IMR-90 (cell line): ENCODE results near the gene RPL10A. TPM values are rescaled to one million over a fixed set of nuclear protein-coding genes. Genes with fewer than 3 reads are reported as not detected.
A peak's percentile ranks its signal among the peaks of the same experiment; 100 is the strongest.

Experiments used
- ATAC-seq: fragments of 200-7000 bp; cut with Tn5 transposase; 2 replicates; pipeline ENCODE4 v1.9.1; 2020; ENCODE audit warnings: low read depth, mild to moderate bottlenecking, moderate library complexity
- BruUV-seq: library from RNA; stranded (reverse); fragments of 400-500 nt; replicated peaks from 2 replicates; lab custom pipeline; 2021; lab: Mats Ljungman, UMichigan
- CTCF ChIA-PET: fragments of 300-600 bp; formaldehyde crosslinking; extraction: SDS; loops from one replicate; lab custom pipeline; 2021; ENCODE audit warnings: antibody characterized with exemption; lab: Yijun Ruan, JAX
- POLR2A ChIA-PET: fragments of 300-600 bp; sonication (Branson Sonifier 250); formaldehyde crosslinking; loops from one replicate; lab custom pipeline; 2022; ENCODE audit warnings: antibody characterized with exemption; ENCODE audit not compliant: unreplicated experiment; lab: Charles Lee
- DNase-seq: peaks from one replicate; pipeline ENCODE4 v3.0.0; 2013
- H2AFZ ChIP-seq: replicated peaks from 2 replicates; pipeline ENCODE3; 2013; ENCODE audit warnings: low read length, mild to moderate bottlenecking; ENCODE audit not compliant: poor library complexity
- H2AK5ac ChIP-seq: 2 replicates; pipeline ENCODE4 v1.6.1; 2013; ENCODE audit warnings: low read depth, low read length, inconsistent platforms
- H2AK9ac ChIP-seq: replicated peaks from 2 replicates; pipeline ENCODE3; 2013; ENCODE audit warnings: mild to moderate bottlenecking, low read depth, low read length, moderate library complexity; ENCODE audit not compliant: poor library complexity
- H2BK120ac ChIP-seq: 2 replicates; pipeline ENCODE4 v1.6.1; 2013; ENCODE audit warnings: low read depth, low read length, inconsistent platforms
- H2BK15ac ChIP-seq: 3 replicates; pipeline ENCODE4 v1.6.1; 2013; ENCODE audit warnings: low read depth, low read length, inconsistent platforms
- H2BK20ac ChIP-seq: 2 replicates; pipeline ENCODE4 v1.6.1; 2013; ENCODE audit warnings: low read depth, mild to moderate bottlenecking, inconsistent platforms, low read length, moderate library complexity
- H2BK5ac ChIP-seq: 2 replicates; pipeline ENCODE4 v1.6.1; 2013; ENCODE audit warnings: mild to moderate bottlenecking, low read depth, low read length, inconsistent platforms; ENCODE audit not compliant: poor library complexity, severe bottlenecking
- H3K14ac ChIP-seq: replicated peaks from 2 replicates; pipeline ENCODE4 v1.6.1; 2013; ENCODE audit warnings: low read depth, low read length, inconsistent platforms
- H3K18ac ChIP-seq: 2 replicates; pipeline ENCODE4 v1.6.1; 2013; ENCODE audit warnings: low read depth, low read length, control low read depth
- H3K23ac ChIP-seq: 2 replicates; pipeline ENCODE4 v1.6.1; 2013; ENCODE audit warnings: low read depth, low read length, inconsistent platforms
- H3K27ac ChIP-seq: 2 replicates; pipeline ENCODE4 v1.5.1; 2013; ENCODE audit warnings: mild to moderate bottlenecking, control low read depth, low read length; ENCODE audit not compliant: insufficient read depth
- H3K27me3 ChIP-seq: 2 replicates; pipeline ENCODE4 v1.6.1; 2013; ENCODE audit warnings: low read length; ENCODE audit not compliant: control insufficient read depth, insufficient read depth
- H3K36me3 ChIP-seq: 2 replicates; pipeline ENCODE4 v1.6.1; 2013; ENCODE audit warnings: low read length, mixed read lengths; ENCODE audit not compliant: control insufficient read depth, insufficient read depth
- H3K4ac ChIP-seq: 2 replicates; pipeline ENCODE4 v1.6.1; 2013; ENCODE audit warnings: low read depth, low read length, inconsistent platforms
- H3K4me1 ChIP-seq: 2 replicates; pipeline ENCODE4 v1.6.1; 2013; ENCODE audit warnings: low read length, mixed read lengths; ENCODE audit not compliant: control insufficient read depth, insufficient read depth
- H3K4me2 ChIP-seq: 2 replicates; pipeline ENCODE4 v1.6.1; 2013; ENCODE audit warnings: low read depth, mild to moderate bottlenecking, control low read depth, low read length, moderate library complexity
- H3K4me3 ChIP-seq: 2 replicates; pipeline ENCODE4 v1.5.1; 2013; ENCODE audit warnings: low read depth, mild to moderate bottlenecking, control low read depth, low read length, moderate library complexity; ENCODE audit not compliant: insufficient read depth
- H3K56ac ChIP-seq: 2 replicates; pipeline ENCODE4 v1.6.1; 2013; ENCODE audit warnings: low read length, inconsistent platforms; ENCODE audit not compliant: insufficient read depth; ENCODE audit errors: extremely low read depth
- H3K79me1 ChIP-seq, 2 experiments: 2 replicates each; pipeline ENCODE4 v1.6.1; 2013; ENCODE audit warnings: low read length in 2 of 2, inconsistent platforms in 1 of 2, low read depth in 1 of 2
- H3K9ac ChIP-seq: 2 replicates; pipeline ENCODE4 v1.6.1; 2013; ENCODE audit warnings: low read depth, low read length, control low read depth
- H3K9me1 ChIP-seq: 2 replicates; pipeline ENCODE4 v1.6.1; 2013; ENCODE audit warnings: low read length, inconsistent platforms; ENCODE audit not compliant: insufficient read depth
- H3K9me3 ChIP-seq: 2 replicates; pipeline ENCODE4 v1.6.1; 2013; ENCODE audit warnings: low read length; ENCODE audit not compliant: control insufficient read depth, insufficient read depth
- H4K20me1 ChIP-seq: 2 replicates; pipeline ENCODE4 v1.6.1; 2013; ENCODE audit warnings: low read length, inconsistent platforms; ENCODE audit not compliant: insufficient read depth
- H4K5ac ChIP-seq: 2 replicates; pipeline ENCODE4 v1.6.1; 2013; ENCODE audit warnings: mild to moderate bottlenecking, low read depth, low read length, control low read depth
- H4K8ac ChIP-seq, 2 experiments: 2 replicates each; pipeline ENCODE4 v1.6.1; 2013; ENCODE audit warnings: low read depth in 2 of 2, low read length in 2 of 2, control low read depth in 1 of 2, inconsistent platforms in 1 of 2
- H4K91ac ChIP-seq: 2 replicates; pipeline ENCODE4 v1.6.1; 2013; ENCODE audit warnings: low read depth, low read length, inconsistent platforms; ENCODE audit not compliant: insufficient read depth
- BHLHE40 ChIP-seq: fragments of 150-350 bp; IDR thresholded peaks from 2 replicates; pipeline ENCODE4 v1.6.1; 2016; ENCODE audit warnings: mild to moderate bottlenecking, low read depth, low read length
- CEBPB ChIP-seq: IDR thresholded peaks from 2 replicates; pipeline ENCODE4 v1.6.1; 2012; ENCODE audit warnings: low read depth, low read length, improper control_type of control experiment
- CHD1 ChIP-seq: IDR thresholded peaks from 2 replicates; pipeline ENCODE4 v1.6.1; 2012; ENCODE audit warnings: low read depth, low read length, improper control_type of control experiment
- ELK1 ChIP-seq: fragments of 150-350 bp; IDR thresholded peaks from 2 replicates; pipeline ENCODE4 v1.6.1; 2016; ENCODE audit warnings: low read depth, mild to moderate bottlenecking, low read length, moderate library complexity, borderline replicate concordance
- FOS ChIP-seq: fragments of 150-350 bp; IDR thresholded peaks from 2 replicates; pipeline ENCODE4 v1.6.1; 2016; ENCODE audit warnings: low read depth, low read length
- MAFK ChIP-seq: IDR thresholded peaks from 2 replicates; pipeline ENCODE4 v1.6.1; 2012; ENCODE audit warnings: low read depth, low read length, improper control_type of control experiment
- MAZ ChIP-seq: IDR thresholded peaks from 2 replicates; pipeline ENCODE4 v1.6.1; 2012; ENCODE audit warnings: low read depth, mild to moderate bottlenecking, low read length, improper control_type of control experiment, moderate library complexity, borderline replicate concordance
- MXI1 ChIP-seq: IDR thresholded peaks from 2 replicates; pipeline ENCODE4 v1.6.1; 2012; ENCODE audit warnings: low read depth, mild to moderate bottlenecking, low read length, moderate library complexity, borderline replicate concordance
- POLR2A ChIP-seq: IDR thresholded peaks from 2 replicates; pipeline ENCODE4 v1.6.1; 2012; ENCODE audit warnings: mild to moderate bottlenecking, low read depth, low read length
- RCOR1 ChIP-seq: IDR thresholded peaks from 2 replicates; pipeline ENCODE4 v1.6.1; 2012; ENCODE audit warnings: mild to moderate bottlenecking, low read length, improper control_type of control experiment; ENCODE audit not compliant: insufficient replicate concordance
- RFX5 ChIP-seq: IDR thresholded peaks from 2 replicates; pipeline ENCODE4 v1.8.0; 2012; ENCODE audit warnings: low read depth, mild to moderate bottlenecking, low read length, moderate library complexity
- SMC3 ChIP-seq: fragments of 150-350 bp; IDR thresholded peaks from 2 replicates; pipeline ENCODE4 v1.6.1; 2016; ENCODE audit warnings: low read depth, mild to moderate bottlenecking, antibody characterized with exemption, low read length, moderate library complexity
- USF2 ChIP-seq: fragments of 150-350 bp; IDR thresholded peaks from 2 replicates; pipeline ENCODE4 v1.6.1; 2017; ENCODE audit warnings: mild to moderate bottlenecking, antibody characterized with exemption, low read length, low read depth
- WGBS, 2 experiments: methylation state at CpG; one replicate each; pipeline versions ENCODE4 v1.1.5 to v1.1.7; 2013; ENCODE audit warnings: missing lambda C conversion rate in 2 of 2; ENCODE audit not compliant: insufficient read length in 1 of 2; ENCODE audit errors: extremely low coverage in 2 of 2; 5-methylcytosine and 5-hydroxymethylcytosine counted together
- dilution Hi-C: fragments of 300-500 bp; cut with HindIII; formaldehyde crosslinking; loops from one replicate; pipeline ENCODE4 v1.14.3; 2018; ENCODE audit warnings: low sequenced_read_pairs; ENCODE audit not compliant: unreplicated experiment
- in situ Hi-C: fragments of 300-500 bp; cut with MboI; formaldehyde crosslinking; loops from 3 replicates; pipeline ENCODE4 v1.14.3; 2019; ENCODE audit warnings: low sequenced_read_pairs, inconsistent platforms, mixed read lengths
- intact Hi-C: fragments of 100-400 bp; cut with micrococcal nuclease; formaldehyde crosslinking; loops from 2 replicates; pipeline ENCODE4 v1.10.0; 2022
- polyA plus RNA-seq, 3 experiments: library from polyadenylated mRNA; depleted of rRNA; stranded (reverse); fragments of >200 nt; gene quantifications; 2 replicates each; pipeline ENCODE4 v1.2.3, GENCODE V29; 2012; ENCODE audit warnings: low replicate concordance in 1 of 3
- total RNA-seq: library from RNA; depleted of rRNA; stranded (reverse); fragments of >200 nt; gene quantifications from 2 replicates; pipeline ENCODE4 v1.2.3, GENCODE V29; 2012

Gene RPL10A
- total and polyA plus RNA-seq, 2 of the 4 experiments (the other 2 are of a cell fraction) = 2,310 to 3,153 TPM

GRCh38 chr6:35470663-35471120, 2.5 kb downstream of the RPL10A start:
- peaks cover 58% of the 10 kb centered on the region for H3K36me3 ChIP-seq
- TF ChIP-seq SMC3 (no peak), RFX5 (no peak), CEBPB (no peak), MAZ (no peak), USF2 (no peak), FOS (no peak), CHD1 (no peak), MXI1 (no peak), MAFK (no peak), ELK1 (no peak), RCOR1 (no peak), BHLHE40 (no peak), POLR2A (no peak)
- H3K4me3 ChIP-seq = no peak overlapping the region
- H2BK15ac ChIP-seq = no peak overlapping the region
- H3K4me1 ChIP-seq = peaks cover 10% of the 10 kb centered on the region
- H4K5ac ChIP-seq = no peak overlapping the region
- no peak overlapping the region for H3K18ac ChIP-seq
- H3K9ac ChIP-seq = no peak overlapping the region
- H2BK20ac ChIP-seq = no peak overlapping the region
- no peak overlapping the region for H2AFZ ChIP-seq
- no peak overlapping the region for H2BK120ac ChIP-seq
- no peak overlapping the region for H2BK5ac ChIP-seq
- dilution Hi-C loops (no loop called here), in situ Hi-C loops (no loop called here), intact Hi-C loops (loop anchor here (2.0 kb wide), 1 partner anchor 24 kb away; no protein-coding TSS in a partner anchor)
- H3K79me1 ChIP-seq = peaks cover 7 to 48% of the 10 kb centered on the region in 2 experiments; a peak in 3 of 4 replicates
- H3K27me3 ChIP-seq = no peaks in the 10 kb centered on the region
- no peak overlapping the region for H2AK9ac ChIP-seq
- 0 out of 2 replicates have a peak, but pooled peaks cover 6% of the 10 kb centered on the region for H3K9me1 ChIP-seq
- ChIA-PET CTCF (no interaction called here), POLR2A (interaction anchor here (0.6 to 1.4 kb wide), 4 partner anchors 18 to 145 kb away, joined by 3 to 5 read pairs (median 3); partner anchors contain the start of genes PPARD and TEAD3)
- H3K27ac ChIP-seq = no peak overlapping the region
- no TSS peak for BruUV-seq
- peak overlapping the region; percentile 9 for H3K4me2 ChIP-seq
- peaks cover 67% of the 10 kb centered on the region for H4K20me1 ChIP-seq
- WGBS, 2 experiments = no CpG with 5 or more reads among the region's 3 CpGs
- H4K8ac ChIP-seq = no peak overlapping the region
- no peak overlapping the region for H2AK5ac ChIP-seq
- H3K23ac ChIP-seq = peak overlapping the region; percentile 2; the same call in 1 of the 2 replicates
- H3K4ac ChIP-seq = no peak overlapping the region
- no peak overlapping the region for H4K91ac ChIP-seq
- no peak for ATAC-seq
- H3K9me3 ChIP-seq = no peaks in the 10 kb centered on the region
- no peak overlapping the region for H3K56ac ChIP-seq
- no peak for DNase-seq
- no peak overlapping the region for H3K14ac ChIP-seq
